Measurements from ENCODE around the gene LHFPL3.
"Not testable (repeated sequence)": the region's sequence is repeated elsewhere in the genome, so short reads cannot be mapped to it uniquely, and the experiment has no call there.

The LHFPL3 gene

GRCh38 chr7:104621321-104621720 is 292.9 kb downstream of the LHFPL3 start:
- DNase-seq: no peak

- DNase-seq: no peak
These were observed 297.6 kb downstream of the LHFPL3 start for GRCh38 chr7:104625956-104626355.

- no peak for DNase-seq
These were observed 299.1 kb downstream of the LHFPL3 start for GRCh38 chr7:104627516-104627915.

- no peak for DNase-seq
These were observed 299.6 kb downstream of the LHFPL3 start for GRCh38 chr7:104628017-104628416.

- no peak for DNase-seq
These were observed 301.0 kb downstream of the LHFPL3 start for GRCh38 chr7:104629408-104629807.

GRCh38 chr7:104640506-104640905 is 312.1 kb downstream of the LHFPL3 start:
- DNase-seq: no peak

GRCh38 chr7:104642560-104642959 is 314.2 kb downstream of the LHFPL3 start:
- no peak for DNase-seq

GRCh38 chr7:104643587-104644217 is 315.3 kb downstream of the LHFPL3 start:
- DNase-seq: no peak

- DNase-seq: no peak
These were observed 322.7 kb downstream of the LHFPL3 start for GRCh38 chr7:104650991-104651640.

- no peak for DNase-seq
These were observed 324.0 kb downstream of the LHFPL3 start for GRCh38 chr7:104652434-104652833.

GRCh38 chr7:104652865-104653264 is 324.5 kb downstream of the LHFPL3 start:
- DNase-seq: no peak

GRCh38 chr7:104653825-104654401 is 325.5 kb downstream of the LHFPL3 start:
- DNase-seq: no peak

GRCh38 chr7:104655592-104655991 is 327.2 kb downstream of the LHFPL3 start:
- no peak for DNase-seq

- DNase-seq: no peak
These were observed 328.1 kb downstream of the LHFPL3 start for GRCh38 chr7:104656467-104656866.

GRCh38 chr7:104657134-104657533 is 328.7 kb downstream of the LHFPL3 start:
- DNase-seq: no peak

- DNase-seq: no peak
These were observed 333.2 kb downstream of the LHFPL3 start for GRCh38 chr7:104661575-104661974.

- no peak for DNase-seq
These were observed 336.2 kb downstream of the LHFPL3 start for GRCh38 chr7:104664648-104665047.

GRCh38 chr7:104677587-104677986 is 349.2 kb downstream of the LHFPL3 start:
- DNase-seq: no peak

GRCh38 chr7:104679085-104679484 is 350.7 kb downstream of the LHFPL3 start:
- no peak for DNase-seq

- DNase-seq: no peak
These were observed 357.9 kb downstream of the LHFPL3 start for GRCh38 chr7:104686286-104686685.

- DNase-seq: no peak
These were observed 366.3 kb downstream of the LHFPL3 start for GRCh38 chr7:104694710-104695109.

- DNase-seq: no peak
These were observed 367.2 kb downstream of the LHFPL3 start for GRCh38 chr7:104695563-104695962.

- no peak for DNase-seq
These were observed 371.9 kb downstream of the LHFPL3 start for GRCh38 chr7:104700336-104700735.

- DNase-seq: not testable (repeated sequence)
These were observed 392.6 kb downstream of the LHFPL3 start for GRCh38 chr7:104721027-104721426.

Measured in T-helper 1 cell (primary cell).